ENCODE data around the gene PTPRD. TPM values are rescaled to one million over a fixed set of nuclear protein-coding genes. Genes with fewer than 3 reads are reported as not detected.

PTPRD gene
- total RNA-seq, 1 experiment from 2014 or later: not detected

GRCh38 chr9:8437259-8437658 lies 2175.5 kb downstream of the PTPRD start:
- CTCF ChIA-PET: no interaction called here

GRCh38 chr9:8436786-8437185 lies 2176.0 kb downstream of the PTPRD start:
- Histone ChIP-seq H3K36me3 (ENCODE audit: control insufficient read depth, insufficient read depth, low read length) (no peaks in the 10 kb centered on the region), H3K4me3 (ENCODE audit: low read depth in 2 of 2, low read length in 2 of 2) (no peak overlapping the region), H3K4me1 (ENCODE audit: control insufficient read depth, insufficient read depth, low read length) (no peaks in the 10 kb centered on the region), H3K9me3 (ENCODE audit: control insufficient read depth, insufficient read depth, low read depth, low read length) (no peaks in the 10 kb centered on the region), H3K27ac (ENCODE audit: low read length) (no peak overlapping the region), H3K27me3 (ENCODE audit: control insufficient read depth, insufficient read depth, low read length) (no peaks in the 10 kb centered on the region)
- in situ Hi-C loops (cut with HindIII; ENCODE audit: low pct_unique_long_range_greater_than_20kb, low sequenced_read_pairs): no loop called here
- DNase-seq (ENCODE audit: low read depth, low spot score) (no peak), ATAC-seq (no peak)
- intact Hi-C loops (cut with micrococcal nuclease; ENCODE audit: unreplicated experiment): no loop called here
- no peak for TF ChIP-seq SIN3A (IDR thresholded peaks at IDR 0.05; ENCODE audit: borderline replicate concordance, insufficient read depth, low read depth, low read length)
- no peak for TF ChIP-seq TCF7L2 (IDR thresholded peaks at IDR 0.05; ENCODE audit: low read depth, low read length)
- TF ChIP-seq REST (IDR thresholded peaks at IDR 0.05; ENCODE audit: insufficient read depth in 1 of 2, low read depth in 2 of 2, low read length in 1 of 2): no peak
- no peak for TF ChIP-seq CTCF (IDR thresholded peaks at IDR 0.05)
- TF ChIP-seq POLR2AphosphoS5 (IDR thresholded peaks at IDR 0.05; ENCODE audit: low read depth, low read length): no peak
- no TSS peak for BruUV-seq (replicated peaks)
- CTCF ChIA-PET: no interaction called here
- POLR2A ChIA-PET: no interaction called here

More at GRCh38 chr9:8437259-8437658, 2175.5 kb downstream of the PTPRD start:
- in situ Hi-C loops (cut with HindIII; ENCODE audit: low pct_unique_long_range_greater_than_20kb, low sequenced_read_pairs) (no loop called here), intact Hi-C loops (cut with micrococcal nuclease; ENCODE audit: unreplicated experiment) (no loop called here)
- no peaks in the 10 kb centered on the region for H3K36me3 ChIP-seq (ENCODE audit: control insufficient read depth, insufficient read depth, low read length)
- no peaks in the 10 kb centered on the region for H3K4me1 ChIP-seq (ENCODE audit: control insufficient read depth, insufficient read depth, low read length)
- H3K9me3 ChIP-seq (ENCODE audit: control insufficient read depth, insufficient read depth, low read depth, low read length): no peaks in the 10 kb centered on the region
- H3K27ac ChIP-seq (ENCODE audit: low read length): no peak overlapping the region
- no peak overlapping the region for H3K4me3 ChIP-seq (ENCODE audit: low read depth in 2 of 2, low read length in 2 of 2)
- no peak for TF ChIP-seq REST (IDR thresholded peaks at IDR 0.05; ENCODE audit: insufficient read depth in 1 of 2, low read depth in 2 of 2, low read length in 1 of 2)
- TF ChIP-seq CTCF (IDR thresholded peaks at IDR 0.05): no peak
- no peak for TF ChIP-seq SIN3A (IDR thresholded peaks at IDR 0.05; ENCODE audit: borderline replicate concordance, insufficient read depth, low read depth, low read length)
- no peak for TF ChIP-seq TCF7L2 (IDR thresholded peaks at IDR 0.05; ENCODE audit: low read depth, low read length)
- no peak for TF ChIP-seq POLR2AphosphoS5 (IDR thresholded peaks at IDR 0.05; ENCODE audit: low read depth, low read length)
- no peaks in the 10 kb centered on the region for H3K27me3 ChIP-seq (ENCODE audit: control insufficient read depth, insufficient read depth, low read length)
- no peak for DNase-seq (ENCODE audit: low read depth, low spot score)
- BruUV-seq (replicated peaks): no TSS peak
- ATAC-seq: no peak
- POLR2A ChIA-PET: no interaction called here
